Left renal cortex interstitium (tissue), 4 donors: ENCODE data around the gene BDKRB1. TPM values are rescaled to one million over a fixed set of nuclear protein-coding genes. Genes with fewer than 3 reads are reported as not detected.
"Not testable (repeated sequence)": the region's sequence is repeated elsewhere in the genome, so short reads cannot be mapped to it uniquely, and the experiment has no call there.

Experiments
- DNase-seq, 4 donors: peaks; one replicate each; pipeline ENCODE4 v3.0.0-alpha.2; 2013; ENCODE audit warnings: low read depth in 4 of 4, low spot score in 2 of 4, missing footprints in 1 of 4
- polyA plus RNA-seq, 4 donors: library from polyadenylated mRNA; unstranded; fragments of 120-200 nt; gene quantifications; one replicate each; pipeline ENCODE4 v1.2.1, GENCODE V29; 2013; ENCODE audit not compliant: insufficient read length in 4 of 4

The BDKRB1 gene
- polyA plus RNA-seq, 4 donors: 0.37 to 0.82 (median 0.52) TPM

GRCh38 chr14:96232506-96232905 lies 23.5 kb upstream of the BDKRB1 start:
- DNase-seq: no peak

DNA sequence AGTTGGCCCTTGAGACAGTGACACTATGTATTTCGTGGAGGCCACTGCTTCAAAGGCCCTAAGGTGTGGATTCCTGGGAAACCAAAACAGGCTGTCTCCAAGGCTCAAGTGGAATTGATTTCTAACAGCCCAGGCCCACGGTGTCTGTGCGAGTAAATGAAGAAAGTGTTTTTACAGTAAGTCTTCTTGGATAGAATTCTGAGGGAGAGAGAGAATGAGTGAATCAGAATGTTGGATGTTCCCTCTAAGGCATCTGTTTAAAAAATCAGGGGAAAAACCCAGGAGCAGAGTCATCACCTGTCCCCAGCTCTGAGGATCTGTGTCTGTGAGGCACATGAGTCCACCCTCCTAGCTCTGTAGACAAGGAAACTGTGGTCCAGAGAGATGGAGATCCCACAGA lies 22.3 kb upstream of the BDKRB1 start:
- no peak for DNase-seq

DNA sequence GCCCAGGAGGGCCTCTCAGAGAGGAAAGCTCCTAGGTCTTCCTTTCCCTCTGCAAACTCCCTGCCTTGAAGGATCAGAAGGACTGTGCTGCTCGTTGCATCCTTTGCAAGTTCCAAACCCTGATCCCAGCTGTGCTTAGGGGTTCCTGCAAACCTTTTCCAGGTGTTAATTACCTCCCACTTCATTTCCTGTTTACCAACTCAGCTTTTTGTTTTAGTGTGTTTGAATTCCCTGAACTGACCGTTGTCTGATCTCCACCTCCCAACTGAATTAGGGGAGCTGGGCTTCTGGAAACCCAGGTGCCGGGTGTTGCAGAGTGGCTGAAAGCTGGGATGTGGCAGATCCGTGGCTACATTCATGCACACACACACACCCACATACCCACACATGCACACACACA lies 20.6 kb upstream of the BDKRB1 start:
- no peak for DNase-seq

DNA sequence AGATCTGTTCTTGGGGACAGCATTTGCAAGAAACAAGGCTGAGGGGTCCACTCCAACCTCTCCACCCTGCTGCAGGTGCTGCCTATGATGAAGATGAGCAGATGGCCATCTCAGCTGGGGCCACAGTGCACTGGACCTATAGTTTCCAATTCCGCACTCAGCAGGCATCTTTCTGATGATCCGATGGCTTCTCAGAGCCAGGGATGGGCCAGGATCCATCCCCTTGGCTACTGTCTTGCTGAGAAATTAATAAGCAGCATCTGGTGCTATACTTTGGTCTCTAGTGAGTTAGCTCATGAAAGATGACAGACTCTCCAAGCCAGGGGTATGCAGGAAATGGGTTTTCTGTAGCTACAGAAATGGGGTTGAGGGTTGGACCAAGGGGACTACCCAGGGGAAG lies 18.4 kb upstream of the BDKRB1 start:
- no peak for DNase-seq

- DNase-seq: no peak
These were observed 17.2 kb upstream of the BDKRB1 start for GRCh38 chr14:96238676-96239265.

DNA sequence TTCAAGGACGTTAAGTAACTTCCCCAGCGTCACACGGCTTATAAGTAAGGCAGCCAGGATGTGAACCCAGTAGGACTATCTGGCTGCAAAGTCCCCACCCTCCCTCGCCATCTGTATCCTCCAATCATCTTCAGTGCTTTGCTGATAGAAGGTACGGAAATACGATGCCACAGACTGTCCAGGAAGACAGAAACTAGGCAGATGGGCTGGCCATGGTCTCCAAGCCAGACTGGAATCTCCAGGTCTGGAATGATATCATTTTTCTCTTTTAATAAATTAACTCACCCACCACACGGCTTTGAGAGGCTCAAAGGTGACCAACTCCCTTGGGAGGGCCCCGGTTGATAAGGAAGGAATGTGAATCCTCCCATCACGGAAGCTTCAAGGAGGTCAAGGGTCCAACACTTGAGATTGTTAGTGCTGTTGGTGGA lies 16.3 kb upstream of the BDKRB1 start:
- no peak for DNase-seq

DNA sequence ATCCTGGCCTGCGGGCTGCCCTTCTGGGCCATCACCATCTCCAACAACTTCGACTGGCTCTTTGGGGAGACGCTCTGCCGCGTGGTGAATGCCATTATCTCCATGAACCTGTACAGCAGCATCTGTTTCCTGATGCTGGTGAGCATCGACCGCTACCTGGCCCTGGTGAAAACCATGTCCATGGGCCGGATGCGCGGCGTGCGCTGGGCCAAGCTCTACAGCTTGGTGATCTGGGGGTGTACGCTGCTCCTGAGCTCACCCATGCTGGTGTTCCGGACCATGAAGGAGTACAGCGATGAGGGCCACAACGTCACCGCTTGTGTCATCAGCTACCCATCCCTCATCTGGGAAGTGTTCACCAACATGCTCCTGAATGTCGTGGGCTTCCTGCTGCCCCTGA lies 15.4 kb upstream of the BDKRB1 start:
- no peak for DNase-seq

- no peak for DNase-seq
These were observed 13.9 kb upstream of the BDKRB1 start for GRCh38 chr14:96242126-96242525.

GRCh38 chr14:96243785-96244184 lies 12.2 kb upstream of the BDKRB1 start:
- DNase-seq: no peak

DNA sequence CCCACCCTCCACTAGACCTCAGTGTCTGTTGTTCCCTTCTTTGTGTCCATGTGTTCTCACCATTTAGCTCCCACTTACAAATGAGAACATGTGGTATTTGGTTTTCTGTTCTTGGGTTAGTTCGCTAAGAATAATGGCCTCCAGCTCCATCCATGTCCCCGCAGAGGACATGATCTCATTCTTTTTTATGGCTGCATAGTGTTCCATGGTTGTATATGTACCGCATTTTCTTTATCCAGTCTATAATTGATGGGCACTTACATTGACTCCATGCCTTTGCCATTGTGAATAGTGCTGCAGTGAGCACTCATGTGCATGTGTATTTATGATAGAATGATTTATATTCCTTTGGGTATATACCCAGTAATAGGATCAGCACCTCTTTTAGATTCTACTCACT lies 10.9 kb upstream of the BDKRB1 start:
- not testable (repeated sequence) for DNase-seq

- DNase-seq: no peak
These were observed 10.1 kb upstream of the BDKRB1 start for GRCh38 chr14:96245710-96246538.

- DNase-seq: no peak
These were observed 9.5 kb upstream of the BDKRB1 start for GRCh38 chr14:96246539-96246847.

GRCh38 chr14:96247031-96247430 lies 9.0 kb upstream of the BDKRB1 start:
- no peak for DNase-seq

GRCh38 chr14:96249029-96249428 lies 7.0 kb upstream of the BDKRB1 start:
- DNase-seq: no peak

DNA sequence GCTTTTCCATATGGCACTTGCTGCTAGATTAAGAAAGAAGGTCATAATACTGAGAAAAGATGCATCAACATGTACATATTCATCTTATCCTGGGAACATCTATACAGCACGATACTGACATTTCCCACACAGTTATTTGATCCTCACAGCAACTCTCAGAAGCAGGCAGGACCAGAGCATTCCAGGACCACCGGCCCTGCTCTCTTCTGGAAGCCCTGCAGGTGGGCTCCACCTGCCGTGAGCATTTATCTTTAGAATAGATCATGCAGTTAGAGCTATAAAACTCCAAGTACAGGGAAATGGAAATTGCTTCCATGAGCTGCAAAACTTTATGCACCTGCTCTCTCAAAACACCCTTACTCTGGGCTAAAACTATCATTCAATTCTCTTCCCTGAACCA lies 5.5 kb upstream of the BDKRB1 start:
- DNase-seq: no peak

DNA sequence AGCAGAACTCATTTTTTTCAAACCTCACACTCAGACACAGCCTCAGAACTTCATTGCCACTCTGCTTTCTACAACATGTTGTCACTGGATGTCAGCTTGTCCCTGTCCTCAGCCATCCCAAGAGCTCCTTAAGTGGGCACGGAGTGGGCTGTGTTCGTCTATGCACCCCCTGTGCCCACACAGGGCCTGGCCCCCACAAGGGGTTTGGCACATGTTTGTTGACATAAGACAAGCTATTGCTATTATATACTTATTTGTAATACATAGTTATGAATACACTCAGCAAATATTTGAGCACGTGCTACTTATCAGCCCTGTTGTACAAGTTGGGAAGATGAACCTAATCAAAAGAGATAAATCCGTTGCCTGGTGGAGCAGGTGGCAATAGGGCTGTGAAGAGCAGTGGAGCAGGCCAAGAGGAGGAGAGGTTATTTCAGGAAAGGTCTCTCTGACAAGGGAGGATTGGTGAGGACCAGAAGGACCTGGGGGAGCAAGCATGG lies 4.3 kb upstream of the BDKRB1 start:
- no peak for DNase-seq

GRCh38 chr14:96252323-96252998 lies 3.5 kb upstream of the BDKRB1 start:
- no peak for DNase-seq

DNA sequence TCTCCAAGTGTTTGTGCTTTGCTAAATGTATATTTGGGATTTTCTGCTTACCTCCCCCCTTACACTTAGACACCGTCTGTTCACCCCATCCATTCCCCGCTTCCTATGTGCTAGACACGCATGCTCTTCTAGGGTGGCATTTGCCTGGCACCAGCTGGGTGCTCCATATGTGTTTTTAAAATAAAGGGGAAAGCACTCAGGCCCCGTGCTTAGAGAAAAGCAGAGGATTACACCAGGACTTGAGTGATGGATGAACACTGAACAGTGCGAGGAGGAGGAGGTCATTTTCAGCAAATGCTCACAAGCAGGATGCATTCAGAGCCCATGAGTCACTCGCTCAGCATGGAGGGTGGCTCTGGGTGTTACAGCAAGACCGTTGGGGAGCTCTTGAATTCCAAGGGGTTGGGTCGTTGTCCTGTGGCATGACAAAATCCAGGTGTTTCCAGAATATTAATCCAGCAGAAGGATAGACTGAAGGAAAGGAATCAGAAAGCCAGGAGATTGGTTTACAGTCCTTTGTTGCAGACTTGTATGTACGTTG lies 2.9 kb upstream of the BDKRB1 start:
- DNase-seq: no peak

DNA sequence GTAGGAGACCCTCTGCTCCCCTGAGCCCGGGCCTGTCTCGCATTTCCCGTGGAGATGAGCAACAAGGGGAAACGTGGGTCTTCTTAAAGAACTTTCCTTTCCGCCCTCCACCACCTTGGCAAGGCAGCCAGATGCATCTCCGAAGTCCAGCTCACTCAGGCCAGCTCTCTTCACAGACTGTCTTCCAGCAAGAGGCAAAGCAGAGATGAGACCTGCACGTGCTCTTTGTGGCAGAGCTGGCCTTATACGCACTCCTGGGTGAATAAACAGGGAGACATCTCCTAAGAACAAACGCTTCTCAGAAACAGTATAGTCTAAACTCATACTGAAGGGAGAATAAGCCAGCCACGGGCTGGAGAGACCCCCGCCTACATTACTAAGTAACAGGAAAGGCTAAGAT lies 1.3 kb upstream of the BDKRB1 start:
- DNase-seq: no peak

GRCh38 chr14:96256407-96256806 lies 397 bp downstream of the BDKRB1 start:
- no peak for DNase-seq

GRCh38 chr14:96257056-96257455 lies 1.0 kb downstream of the BDKRB1 start:
- no peak for DNase-seq

- DNase-seq: no peak
These were observed 1.9 kb downstream of the BDKRB1 start for GRCh38 chr14:96257900-96258299.
